Suprapubic skin (tissue), 4 donors: Measurements from ENCODE around the gene PLEKHG4B.

Experiments used
- CTCF ChIP-seq, 2 donors: fragments of 200-600 bp in 1 of 2; fragments of 450-650 bp in 1 of 2; sonication (generic) in 1 of 2; IDR thresholded peaks; one replicate each; pipeline ENCODE4 v1.5.1; 2016 to 2019; ENCODE audit warnings: antibody characterized with exemption in 2 of 2, mild to moderate bottlenecking in 1 of 2, moderate library complexity in 1 of 2
- POLR2A ChIP-seq, 2 donors: fragments of 450-650 bp; IDR thresholded peaks; one replicate each; pipeline ENCODE4 v1.6.1; 2017; ENCODE audit warnings: antibody characterized with exemption in 2 of 2, mild to moderate bottlenecking in 2 of 2, moderate library complexity in 2 of 2
- POLR2AphosphoS5 ChIP-seq, 3 donors: sonication (generic); formaldehyde crosslinking; IDR thresholded peaks; one replicate each; pipeline ENCODE4 v1.6.1; 2017; ENCODE audit warnings: antibody characterized with exemption in 3 of 3

- TF ChIP-seq CTCF (IDR thresholded peaks at IDR 0.05) (no peak), POLR2A (IDR thresholded peaks at IDR 0.05) (no peak), POLR2AphosphoS5 (IDR thresholded peaks at IDR 0.05) (no peak)
Measured at GRCh38 chr5:191949-192690, 100.2 kb downstream of the PLEKHG4B start.
